ENCODE data around the gene ELFN1. TPM values are rescaled to one million over a fixed set of nuclear protein-coding genes. Genes with fewer than 3 reads are reported as not detected.

Gene ELFN1
- total RNA-seq, 1 donor from 2014 or later, result 1.4 TPM

DNA sequence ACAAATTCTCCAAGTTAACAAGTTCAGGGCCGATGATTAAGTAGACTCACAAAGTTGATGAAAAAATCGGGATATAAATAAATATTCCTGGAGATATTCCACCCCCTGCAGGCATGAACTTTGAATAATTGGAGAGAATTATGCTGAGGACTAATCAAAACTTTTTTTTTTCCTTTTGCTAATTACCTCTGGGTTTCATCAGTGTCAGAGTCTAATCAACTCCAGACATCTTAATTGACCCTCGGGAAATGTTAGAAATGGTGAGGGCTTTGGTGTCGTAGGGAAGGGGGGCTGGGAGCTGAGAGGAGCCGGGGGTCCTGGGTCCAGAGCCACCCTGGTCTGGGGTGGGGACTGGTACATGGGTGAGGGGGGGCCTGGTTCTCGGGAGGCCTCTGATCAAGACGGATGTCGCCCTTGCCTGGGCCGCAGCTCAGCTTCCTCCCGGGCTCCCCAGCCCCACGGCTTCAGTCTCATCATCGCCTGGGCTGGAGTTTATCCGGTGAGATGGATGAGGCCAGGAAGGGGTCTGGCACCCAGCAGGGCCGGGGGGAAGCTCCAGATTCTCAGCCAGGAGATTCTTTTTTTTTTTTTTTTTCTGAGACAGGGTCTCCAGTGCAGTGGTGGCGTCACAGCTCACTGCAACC is 30.4 kb upstream of the ELFN1 start:
- Histone ChIP-seq H3K4me3 (no peak overlapping the region), H3K4me1 (no peaks in the 10 kb centered on the region), H3K27ac (no peak overlapping the region), H3K27me3 (ENCODE audit: low read depth) (peaks cover 20% of the 10 kb centered on the region), H3K9me3 (peaks cover 30% of the 10 kb centered on the region), H3K36me3 (no peaks in the 10 kb centered on the region)
- ATAC-seq, result no peak
- peak; percentile 31 for DNase-seq
- intact Hi-C loops (cut with DNase I), result no loop called here
- TF ChIP-seq, protein P1, sequence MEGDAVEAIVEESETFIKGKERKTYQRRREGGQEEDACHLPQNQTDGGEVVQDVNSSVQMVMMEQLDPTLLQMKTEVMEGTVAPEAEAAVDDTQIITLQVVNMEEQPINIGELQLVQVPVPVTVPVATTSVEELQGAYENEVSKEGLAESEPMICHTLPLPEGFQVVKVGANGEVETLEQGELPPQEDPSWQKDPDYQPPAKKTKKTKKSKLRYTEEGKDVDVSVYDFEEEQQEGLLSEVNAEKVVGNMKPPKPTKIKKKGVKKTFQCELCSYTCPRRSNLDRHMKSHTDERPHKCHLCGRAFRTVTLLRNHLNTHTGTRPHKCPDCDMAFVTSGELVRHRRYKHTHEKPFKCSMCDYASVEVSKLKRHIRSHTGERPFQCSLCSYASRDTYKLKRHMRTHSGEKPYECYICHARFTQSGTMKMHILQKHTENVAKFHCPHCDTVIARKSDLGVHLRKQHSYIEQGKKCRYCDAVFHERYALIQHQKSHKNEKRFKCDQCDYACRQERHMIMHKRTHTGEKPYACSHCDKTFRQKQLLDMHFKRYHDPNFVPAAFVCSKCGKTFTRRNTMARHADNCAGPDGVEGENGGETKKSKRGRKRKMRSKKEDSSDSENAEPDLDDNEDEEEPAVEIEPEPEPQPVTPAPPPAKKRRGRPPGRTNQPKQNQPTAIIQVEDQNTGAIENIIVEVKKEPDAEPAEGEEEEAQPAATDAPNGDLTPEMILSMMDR (IDR thresholded peaks at IDR 0.05), result no peak

- no peak overlapping the region for H3K27ac ChIP-seq
- peak; percentile 29 for DNase-seq
- TF ChIP-seq, protein P1 (IDR thresholded peaks at IDR 0.05), result no peak
- H3K4me3 ChIP-seq, result no peak overlapping the region
- H3K36me3 ChIP-seq, result no peaks in the 10 kb centered on the region
- intact Hi-C loops (cut with DNase I), result no loop called here
- no peak for ATAC-seq
- H3K27me3 ChIP-seq (ENCODE audit: low read depth), result peaks cover 20% of the 10 kb centered on the region
- H3K9me3 ChIP-seq, result peaks cover 21% of the 10 kb centered on the region
- no peaks in the 10 kb centered on the region for H3K4me1 ChIP-seq
These were observed 29.5 kb upstream of the ELFN1 start for GRCh38 chr7:1640376-1641172.

- Histone ChIP-seq H3K36me3 (no peaks in the 10 kb centered on the region), H3K27ac (no peak overlapping the region), H3K9me3 (peaks cover 15% of the 10 kb centered on the region), H3K4me3 (no peak overlapping the region), H3K27me3 (ENCODE audit: low read depth) (peaks cover 20% of the 10 kb centered on the region), H3K4me1 (no peaks in the 10 kb centered on the region)
- peak; percentile 41 for DNase-seq
- intact Hi-C loops (cut with DNase I), result no loop called here
- no peak for ATAC-seq
- TF ChIP-seq, protein P1 (IDR thresholded peaks at IDR 0.05), result no peak
These were observed 28.9 kb upstream of the ELFN1 start for GRCh38 chr7:1641173-1641572.

- Histone ChIP-seq H3K4me3 (no peak overlapping the region), H3K36me3 (no peaks in the 10 kb centered on the region), H3K9me3 (peaks cover 11% of the 10 kb centered on the region), H3K27me3 (ENCODE audit: low read depth) (peaks cover 21% of the 10 kb centered on the region), H3K27ac (no peak overlapping the region), H3K4me1 (no peaks in the 10 kb centered on the region)
- DNase-seq (peak; percentile 9), ATAC-seq (no peak)
- intact Hi-C loops (cut with DNase I), result no loop called here
- TF ChIP-seq, protein P1 (IDR thresholded peaks at IDR 0.05), result no peak
These were observed 28.3 kb upstream of the ELFN1 start for GRCh38 chr7:1641661-1642260.

DNA sequence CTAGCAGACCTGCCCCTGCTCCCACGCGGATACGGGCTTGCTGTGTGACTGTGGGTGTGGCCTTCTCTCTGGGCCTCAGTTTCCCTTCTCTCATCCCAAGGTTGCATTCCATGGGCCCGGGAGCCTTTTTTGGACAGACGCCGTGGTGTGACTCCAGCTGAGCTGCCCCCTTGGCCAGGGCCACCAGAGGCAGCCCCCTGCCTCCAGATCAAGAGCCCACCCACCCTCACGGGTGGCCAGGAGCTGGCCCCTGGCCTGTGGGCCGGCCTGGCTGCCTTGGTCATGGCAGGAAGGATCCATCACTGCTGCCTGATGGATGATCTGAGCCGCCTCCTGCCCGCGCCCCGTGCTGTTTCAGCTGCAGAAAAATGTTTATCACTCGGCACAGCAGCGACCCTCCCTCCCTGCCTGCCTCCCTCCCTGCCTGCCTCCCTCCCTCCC is 27.8 kb upstream of the ELFN1 start:
- Histone ChIP-seq H3K4me3 (no peak overlapping the region), H3K36me3 (no peaks in the 10 kb centered on the region), H3K9me3 (peaks cover 5% of the 10 kb centered on the region), H3K27me3 (ENCODE audit: low read depth) (peaks cover 26% of the 10 kb centered on the region), H3K4me1 (no peaks in the 10 kb centered on the region), H3K27ac (no peak overlapping the region)
- TF ChIP-seq, protein P1 (IDR thresholded peaks at IDR 0.05), result no peak
- ATAC-seq, result no peak
- intact Hi-C loops (cut with DNase I), result no loop called here
- DNase-seq, result peak; percentile 31

Data from lower lobe of right lung (tissue), 2 donors.